ENCODE results near the gene NDUFAF8. TPM values are rescaled to one million over a fixed set of nuclear protein-coding genes. Genes with fewer than 3 reads are reported as not detected.

Gene NDUFAF8
- total and polyA plus RNA-seq, 7 donors, result 8.6 to 52.4 (median 30.0) TPM

DNA sequence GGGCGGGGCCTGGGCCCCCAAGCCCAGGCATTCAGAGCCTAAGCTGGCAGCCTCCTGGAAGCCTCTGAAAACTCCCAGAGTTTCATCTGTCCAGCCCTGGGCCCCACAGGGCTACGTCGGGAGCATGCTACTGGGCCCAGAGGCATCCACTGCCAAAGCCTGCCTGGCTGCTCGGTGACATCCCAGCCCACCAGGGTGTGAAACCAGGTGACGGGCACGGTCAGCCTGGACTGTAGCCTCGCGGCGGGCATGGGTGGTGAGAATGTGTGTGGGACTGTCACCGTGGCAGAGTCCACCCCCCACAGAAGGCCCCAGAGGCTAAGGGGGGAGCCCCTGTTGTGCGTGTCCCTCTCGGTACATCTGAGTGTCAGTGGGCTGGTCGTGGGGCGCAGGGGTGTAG lies 47.5 kb upstream of the NDUFAF8 start:
- no peak for DNase-seq
- H3K27ac ChIP-seq, result no peak overlapping the region
- TF ChIP-seq, protein P1, sequence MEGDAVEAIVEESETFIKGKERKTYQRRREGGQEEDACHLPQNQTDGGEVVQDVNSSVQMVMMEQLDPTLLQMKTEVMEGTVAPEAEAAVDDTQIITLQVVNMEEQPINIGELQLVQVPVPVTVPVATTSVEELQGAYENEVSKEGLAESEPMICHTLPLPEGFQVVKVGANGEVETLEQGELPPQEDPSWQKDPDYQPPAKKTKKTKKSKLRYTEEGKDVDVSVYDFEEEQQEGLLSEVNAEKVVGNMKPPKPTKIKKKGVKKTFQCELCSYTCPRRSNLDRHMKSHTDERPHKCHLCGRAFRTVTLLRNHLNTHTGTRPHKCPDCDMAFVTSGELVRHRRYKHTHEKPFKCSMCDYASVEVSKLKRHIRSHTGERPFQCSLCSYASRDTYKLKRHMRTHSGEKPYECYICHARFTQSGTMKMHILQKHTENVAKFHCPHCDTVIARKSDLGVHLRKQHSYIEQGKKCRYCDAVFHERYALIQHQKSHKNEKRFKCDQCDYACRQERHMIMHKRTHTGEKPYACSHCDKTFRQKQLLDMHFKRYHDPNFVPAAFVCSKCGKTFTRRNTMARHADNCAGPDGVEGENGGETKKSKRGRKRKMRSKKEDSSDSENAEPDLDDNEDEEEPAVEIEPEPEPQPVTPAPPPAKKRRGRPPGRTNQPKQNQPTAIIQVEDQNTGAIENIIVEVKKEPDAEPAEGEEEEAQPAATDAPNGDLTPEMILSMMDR (IDR thresholded peaks at IDR 0.05), result no peak
- TF ChIP-seq EP300 (IDR thresholded peaks at IDR 0.05) (no peak), POLR2A (IDR thresholded peaks at IDR 0.05) (no peak), POLR2AphosphoS5 (IDR thresholded peaks at IDR 0.05) (no peak)
- intact Hi-C loops (cut with DNase I), result no loop called here
- no peak overlapping the region for H3K4me3 ChIP-seq
- peaks cover 0 to 14% (median 0%) of the 10 kb centered on the region in 4 donors for H3K4me1 ChIP-seq
- WGBS, 2 donors, result 89 to 95% methylated on average over 14 of the region's 14 CpGs
- no peaks in the 10 kb centered on the region for H3K27me3 ChIP-seq
- H3K9me3 ChIP-seq, result no peaks in the 10 kb centered on the region
- H3K36me3 ChIP-seq, result peaks cover 0 to 14% (median 0%) of the 10 kb centered on the region in 4 donors

DNA sequence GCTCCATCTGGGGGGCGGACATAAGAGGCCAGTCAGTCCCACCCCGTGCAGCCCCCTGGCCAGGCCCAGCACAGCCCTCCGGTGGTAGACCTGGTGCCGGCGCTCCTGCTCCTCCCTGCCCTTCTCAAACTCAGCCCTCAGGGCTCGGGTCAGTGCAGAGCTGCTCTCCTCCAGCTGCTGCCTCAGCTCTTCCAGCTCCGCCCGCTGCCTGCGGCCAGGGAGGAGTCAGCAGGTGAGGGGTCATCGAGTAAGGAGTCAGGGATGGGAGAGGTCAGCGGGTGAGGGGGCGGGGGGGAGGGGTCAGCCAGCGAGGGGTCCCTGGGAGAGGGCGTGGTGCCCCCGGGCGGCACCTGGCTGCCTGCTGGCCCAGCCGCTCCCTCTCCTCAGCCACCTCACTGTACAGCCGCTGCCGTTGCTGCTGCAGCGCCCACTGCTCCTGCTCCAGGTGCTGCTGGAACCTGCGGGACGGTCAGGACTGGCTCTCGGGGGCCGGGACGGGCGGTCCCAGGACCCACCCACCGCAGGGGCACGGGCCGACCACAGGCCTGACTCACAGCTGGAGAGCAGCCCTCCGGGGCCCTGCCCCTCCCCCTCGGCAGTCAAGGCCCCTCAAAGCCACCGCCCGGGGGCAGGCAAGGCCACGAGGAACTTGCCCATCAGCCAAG lies 46.6 kb upstream of the NDUFAF8 start:
- no peaks in the 10 kb centered on the region for H3K27me3 ChIP-seq
- no peak for DNase-seq
- peaks cover 0 to 14% (median 0%) of the 10 kb centered on the region in 4 donors for H3K4me1 ChIP-seq
- intact Hi-C loops (cut with DNase I), result no loop called here
- 79 to 83% methylated on average over 34 of the region's 34 CpGs for WGBS, 2 donors
- H3K36me3 ChIP-seq, result peaks cover 0 to 18% (median 0%) of the 10 kb centered on the region in 4 donors
- H3K27ac ChIP-seq, result no peak overlapping the region
- no peak overlapping the region for H3K4me3 ChIP-seq
- TF ChIP-seq POLR2A (IDR thresholded peaks at IDR 0.05) (no peak), EP300 (IDR thresholded peaks at IDR 0.05) (no peak), POLR2AphosphoS5 (IDR thresholded peaks at IDR 0.05) (no peak)
- TF ChIP-seq, protein P1 (IDR thresholded peaks at IDR 0.05), result no peak
- H3K9me3 ChIP-seq, result no peaks in the 10 kb centered on the region

DNA sequence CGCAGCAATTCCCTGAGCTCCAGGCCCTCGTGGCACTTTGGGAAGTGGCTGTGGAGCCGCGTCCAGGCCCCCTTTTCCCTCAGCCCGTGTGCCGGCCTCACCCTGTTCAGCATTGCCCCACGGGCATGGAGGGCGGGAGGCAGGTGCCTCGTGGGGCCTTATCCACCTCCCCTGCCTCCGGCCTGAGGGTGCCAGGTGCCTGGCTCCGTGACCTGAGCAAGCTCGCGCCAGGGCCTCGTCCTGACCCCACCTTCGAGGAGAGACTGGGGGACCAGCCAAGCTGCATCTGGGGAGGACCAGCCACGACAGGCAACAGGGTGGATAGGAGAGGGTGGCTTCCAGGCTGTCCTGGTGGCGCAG lies 46.1 kb upstream of the NDUFAF8 start:
- no peak for DNase-seq
- WGBS, 2 donors, result 91 to 92% methylated on average over 17 of the region's 17 CpGs
- Histone ChIP-seq H3K27ac (no peak overlapping the region), H3K27me3 (no peaks in the 10 kb centered on the region), H3K4me3 (no peak overlapping the region), H3K36me3 (peaks cover 0 to 18% (median 0%) of the 10 kb centered on the region in 4 donors), H3K4me1 (peaks cover 0 to 14% (median 0%) of the 10 kb centered on the region in 4 donors), H3K9me3 (no peaks in the 10 kb centered on the region)
- TF ChIP-seq POLR2AphosphoS5 (IDR thresholded peaks at IDR 0.05), result no peak
- TF ChIP-seq, protein P1 (IDR thresholded peaks at IDR 0.05), result no peak
- no peak for TF ChIP-seq EP300 (IDR thresholded peaks at IDR 0.05)
- TF ChIP-seq POLR2A (IDR thresholded peaks at IDR 0.05), result no peak
- intact Hi-C loops (cut with DNase I), result no loop called here

DNA sequence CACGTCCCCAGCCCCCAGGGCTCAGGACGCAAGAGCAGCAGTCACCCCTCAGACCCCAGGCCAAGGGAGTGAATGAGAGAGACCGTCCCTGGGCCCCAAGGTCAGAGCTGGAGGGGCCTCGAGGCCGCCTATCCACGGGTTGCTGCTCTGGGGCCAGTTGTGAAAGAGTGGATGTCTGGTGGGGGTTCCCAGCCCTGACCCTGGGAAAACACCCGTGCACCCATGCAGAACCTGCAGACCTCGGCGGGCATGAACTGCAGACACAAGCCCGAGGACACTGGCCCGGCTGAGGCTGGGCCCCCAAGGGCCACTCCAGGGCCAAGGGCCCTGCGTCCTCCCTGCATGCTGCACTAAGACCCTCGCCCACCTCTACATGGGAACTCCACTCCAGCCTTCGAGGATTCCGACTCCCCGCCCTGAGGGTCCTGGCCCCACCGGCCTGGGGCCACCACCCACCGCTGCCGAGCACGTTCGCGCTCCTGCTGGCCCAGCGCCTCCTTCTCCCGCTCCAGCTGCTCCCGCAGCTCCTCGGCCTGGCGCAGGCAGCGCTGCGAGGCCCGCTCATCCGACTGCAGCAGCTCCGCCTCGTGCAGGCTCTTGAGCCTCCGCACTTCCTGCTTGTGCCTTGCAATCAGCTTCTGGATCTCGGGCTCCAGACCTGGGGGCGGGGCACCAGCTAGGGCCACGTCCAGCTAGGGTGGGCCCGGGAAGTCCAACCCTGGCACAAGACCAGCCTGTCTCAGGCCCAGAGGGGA lies 45.5 kb upstream of the NDUFAF8 start:
- Histone ChIP-seq H3K4me3 (no peak overlapping the region), H3K4me1 (peaks cover 0 to 14% (median 0%) of the 10 kb centered on the region in 4 donors), H3K27me3 (no peaks in the 10 kb centered on the region), H3K27ac (no peak overlapping the region), H3K9me3 (no peaks in the 10 kb centered on the region), H3K36me3 (peaks cover 0 to 18% (median 0%) of the 10 kb centered on the region in 4 donors)
- 89 to 92% methylated on average over 38 of the region's 38 CpGs for WGBS, 2 donors
- TF ChIP-seq, protein P1 (IDR thresholded peaks at IDR 0.05), result no peak
- intact Hi-C loops (cut with DNase I), result no loop called here
- DNase-seq, result no peak
